Measurements from ENCODE around the gene LRMDA.

LRMDA gene

DNA sequence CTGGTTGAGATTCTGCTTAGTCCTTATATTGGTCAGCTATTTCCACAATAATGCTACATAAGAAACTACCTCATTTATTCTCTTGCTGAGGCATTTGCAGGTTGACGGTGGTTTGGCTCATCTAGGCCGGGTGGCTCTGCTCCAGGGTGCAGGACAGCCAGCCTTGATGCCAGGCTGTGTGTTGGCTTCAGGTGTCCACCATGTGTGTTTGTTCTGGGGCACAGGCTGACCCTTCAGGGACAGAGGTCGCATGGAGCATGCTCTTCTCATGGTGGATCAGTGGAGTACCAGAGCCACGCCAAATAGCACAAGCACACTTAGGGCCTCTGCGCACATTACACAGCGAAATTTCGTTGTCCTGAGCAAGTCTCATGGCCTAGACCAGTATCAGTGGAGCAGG lies 249.9 kb downstream of the LRMDA start:
- H3K4me3 ChIP-seq (ENCODE audit: low read depth, low read length), result no peak overlapping the region
- TF ChIP-seq, protein P1, sequence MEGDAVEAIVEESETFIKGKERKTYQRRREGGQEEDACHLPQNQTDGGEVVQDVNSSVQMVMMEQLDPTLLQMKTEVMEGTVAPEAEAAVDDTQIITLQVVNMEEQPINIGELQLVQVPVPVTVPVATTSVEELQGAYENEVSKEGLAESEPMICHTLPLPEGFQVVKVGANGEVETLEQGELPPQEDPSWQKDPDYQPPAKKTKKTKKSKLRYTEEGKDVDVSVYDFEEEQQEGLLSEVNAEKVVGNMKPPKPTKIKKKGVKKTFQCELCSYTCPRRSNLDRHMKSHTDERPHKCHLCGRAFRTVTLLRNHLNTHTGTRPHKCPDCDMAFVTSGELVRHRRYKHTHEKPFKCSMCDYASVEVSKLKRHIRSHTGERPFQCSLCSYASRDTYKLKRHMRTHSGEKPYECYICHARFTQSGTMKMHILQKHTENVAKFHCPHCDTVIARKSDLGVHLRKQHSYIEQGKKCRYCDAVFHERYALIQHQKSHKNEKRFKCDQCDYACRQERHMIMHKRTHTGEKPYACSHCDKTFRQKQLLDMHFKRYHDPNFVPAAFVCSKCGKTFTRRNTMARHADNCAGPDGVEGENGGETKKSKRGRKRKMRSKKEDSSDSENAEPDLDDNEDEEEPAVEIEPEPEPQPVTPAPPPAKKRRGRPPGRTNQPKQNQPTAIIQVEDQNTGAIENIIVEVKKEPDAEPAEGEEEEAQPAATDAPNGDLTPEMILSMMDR (IDR thresholded peaks at IDR 0.05; ENCODE audit: low read depth, low read length, missing control alignments), result no peak
- in situ Hi-C loops (cut with HindIII; ENCODE audit: low sequenced_read_pairs), result no loop called here
- DNase-seq (ENCODE audit: low read depth), result no peak

DNA sequence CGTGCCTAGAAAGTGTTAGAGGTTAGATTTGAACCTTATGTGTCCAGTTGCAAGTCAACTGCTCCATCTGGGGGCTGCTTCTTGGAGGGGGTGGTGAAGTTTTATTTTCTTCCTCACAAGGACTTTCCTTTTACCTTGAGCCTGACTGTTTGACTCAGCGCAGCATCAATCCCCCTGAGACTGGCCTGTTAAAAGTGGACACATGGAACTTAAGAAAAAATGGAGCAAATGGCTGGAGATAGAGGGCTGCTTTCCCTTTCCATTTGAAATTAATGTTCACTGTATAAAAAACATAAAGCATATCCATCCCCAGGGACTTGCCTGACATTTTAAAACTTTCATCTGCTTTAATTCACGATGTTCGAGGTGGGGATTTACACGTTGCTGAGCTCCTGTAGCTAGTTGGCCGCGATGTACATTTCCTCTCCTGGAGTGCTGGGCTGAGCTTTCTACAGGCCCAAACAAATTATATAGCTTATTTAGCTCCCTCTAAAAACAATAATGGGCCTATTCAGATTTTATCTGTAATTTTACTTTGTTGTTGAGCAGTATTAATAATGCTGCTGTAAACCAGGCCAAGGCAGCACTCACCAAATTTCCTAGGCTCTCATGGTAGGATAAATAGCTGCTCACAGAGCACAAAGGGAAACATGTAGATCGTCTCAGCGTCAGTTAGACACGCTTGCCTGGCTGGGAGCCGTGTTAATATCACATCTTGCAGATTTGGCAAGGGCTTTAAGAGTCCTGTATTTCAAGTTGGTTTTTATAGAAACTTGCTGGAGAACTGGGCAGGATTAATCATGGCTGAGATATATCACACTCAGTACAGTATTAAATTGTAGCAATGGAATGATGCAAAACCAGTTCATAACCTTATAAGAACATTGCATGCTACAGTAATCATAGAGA lies 251.5 kb downstream of the LRMDA start:
- TF ChIP-seq, protein P1 (IDR thresholded peaks at IDR 0.05; ENCODE audit: low read depth, low read length, missing control alignments), result no peak
- no peak overlapping the region for H3K4me3 ChIP-seq (ENCODE audit: low read depth, low read length)
- no peak for DNase-seq (ENCODE audit: low read depth)
- in situ Hi-C loops (cut with HindIII; ENCODE audit: low sequenced_read_pairs), result no loop called here

DNA sequence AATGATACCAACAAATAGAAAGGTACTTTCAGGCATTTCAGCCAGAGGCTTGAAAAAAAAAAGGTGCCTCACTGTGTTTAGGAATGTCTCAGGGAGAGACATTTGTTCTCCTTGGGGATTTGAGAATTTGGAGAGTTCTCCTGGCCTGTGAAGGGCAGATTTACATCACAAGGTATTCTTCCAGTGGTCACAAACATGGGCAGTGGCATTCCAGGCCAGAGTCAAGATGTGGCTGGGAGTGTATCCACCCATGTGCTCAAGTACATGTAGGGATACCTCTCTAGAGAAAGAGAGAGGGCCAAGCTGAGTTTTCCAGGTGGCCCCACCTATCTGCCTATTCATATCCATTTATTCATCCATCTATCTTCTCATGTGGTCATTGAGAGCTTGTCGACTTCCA lies 253.8 kb downstream of the LRMDA start:
- no peak for DNase-seq (ENCODE audit: low read depth)
- TF ChIP-seq, protein P1 (IDR thresholded peaks at IDR 0.05; ENCODE audit: low read depth, low read length, missing control alignments), result no peak
- no peak overlapping the region for H3K4me3 ChIP-seq (ENCODE audit: low read depth, low read length)
- in situ Hi-C loops (cut with HindIII; ENCODE audit: low sequenced_read_pairs), result no loop called here

DNA sequence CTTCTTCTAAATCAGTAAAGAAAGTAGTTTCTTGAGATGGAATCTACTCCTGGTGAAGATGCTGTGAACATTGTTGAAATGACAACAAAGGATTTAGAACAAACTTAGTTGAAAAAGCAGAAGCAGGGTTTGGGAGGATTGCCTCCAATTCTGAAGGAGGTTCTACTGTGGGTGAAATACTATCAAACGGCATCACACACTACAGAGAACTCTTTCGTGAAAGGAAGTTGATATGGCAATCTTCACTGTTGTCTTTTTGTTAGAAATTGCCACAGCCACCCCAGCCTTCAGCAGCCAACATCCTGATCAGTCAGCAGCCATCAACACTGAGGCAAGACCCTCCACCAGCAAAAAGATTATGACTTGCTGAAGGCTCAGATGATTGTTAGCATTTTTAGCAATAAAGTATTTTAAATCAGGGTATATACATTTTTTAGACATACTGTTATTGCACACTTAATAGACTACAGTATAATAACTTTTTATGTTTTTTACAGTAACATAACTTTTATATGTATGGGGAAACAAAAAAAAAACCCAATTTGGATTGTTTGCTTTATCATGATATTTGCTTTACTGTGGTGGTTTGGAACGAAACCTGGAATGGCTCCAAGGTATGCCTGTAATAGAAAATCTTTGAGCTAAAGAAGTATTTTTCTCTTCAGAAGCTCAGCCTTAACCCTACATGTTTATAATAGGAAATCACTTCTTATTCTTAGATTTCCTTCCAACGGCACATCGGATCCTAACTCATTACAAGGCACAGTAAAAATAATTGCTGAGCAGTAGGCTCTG lies 257.3 kb downstream of the LRMDA start:
- H3K4me3 ChIP-seq (ENCODE audit: low read depth, low read length), result no peak overlapping the region
- DNase-seq (ENCODE audit: low read depth), result no peak
- TF ChIP-seq, protein P1 (IDR thresholded peaks at IDR 0.05; ENCODE audit: low read depth, low read length, missing control alignments), result no peak
- in situ Hi-C loops (cut with HindIII; ENCODE audit: low sequenced_read_pairs), result no loop called here

DNA sequence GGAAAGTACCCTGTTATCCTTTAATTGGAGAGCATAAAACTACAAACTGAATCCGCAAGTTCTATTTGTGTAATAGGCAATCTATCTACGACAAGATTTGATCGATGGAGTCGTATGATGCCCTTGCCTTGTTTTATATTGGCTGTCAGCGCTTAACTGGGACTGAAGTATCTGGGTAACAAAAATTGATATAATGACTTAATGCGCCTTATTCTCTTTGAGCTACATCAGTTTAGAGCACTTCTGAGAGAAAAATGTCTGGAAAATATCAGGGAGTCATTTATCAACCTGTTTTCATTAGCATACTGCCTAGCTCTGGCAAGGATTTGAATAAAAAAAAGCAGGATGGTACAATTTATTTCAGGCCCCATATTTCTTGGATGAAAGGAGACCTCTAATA lies 262.1 kb downstream of the LRMDA start:
- in situ Hi-C loops (cut with HindIII; ENCODE audit: low sequenced_read_pairs), result no loop called here
- no peak overlapping the region for H3K4me3 ChIP-seq (ENCODE audit: low read depth, low read length)
- DNase-seq (ENCODE audit: low read depth), result no peak
- TF ChIP-seq, protein P1 (IDR thresholded peaks at IDR 0.05; ENCODE audit: low read depth, low read length, missing control alignments), result no peak

DNA sequence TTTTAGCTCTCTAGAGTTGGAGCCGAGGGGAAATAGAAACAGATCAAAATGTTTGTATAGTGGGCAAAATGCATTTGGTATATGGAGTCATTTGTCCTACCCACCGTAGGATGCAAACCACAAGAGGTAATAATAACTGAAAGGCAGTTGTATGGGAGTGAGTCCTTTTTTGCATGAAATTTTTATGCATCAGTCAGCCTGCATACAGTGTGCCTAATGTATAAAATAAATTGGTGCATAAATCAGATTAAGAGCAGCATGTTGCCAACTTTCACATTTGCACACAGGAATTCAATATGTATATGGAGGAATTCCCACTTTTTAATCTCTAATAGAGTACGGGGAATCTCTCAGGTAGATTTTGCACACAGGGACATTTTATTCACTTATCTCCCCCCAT lies 262.8 kb downstream of the LRMDA start:
- no peak overlapping the region for H3K4me3 ChIP-seq (ENCODE audit: low read depth, low read length)
- in situ Hi-C loops (cut with HindIII; ENCODE audit: low sequenced_read_pairs), result no loop called here
- TF ChIP-seq, protein P1 (IDR thresholded peaks at IDR 0.05; ENCODE audit: low read depth, low read length, missing control alignments), result no peak
- DNase-seq (ENCODE audit: low read depth), result no peak

Measured in astrocyte of the cerebellum (primary cell).